K562 (cell line): ENCODE measurements around the gene RPTOR. TPM values are rescaled to one million over a fixed set of nuclear protein-coding genes. Genes with fewer than 3 reads are reported as not detected.

Experiments used
- ARNT ChIP-seq, 2 experiments: fragments of 450-650 bp; IDR thresholded peaks; 2 replicates each; pipeline ENCODE4 v1.6.1; 2016; ENCODE audit warnings: mild to moderate bottlenecking in 1 of 2
- CREB3L1 ChIP-seq: fragments of 450-650 bp; IDR thresholded peaks from 2 replicates; pipeline ENCODE4 v1.6.1; 2014; ENCODE audit warnings: low read depth, mild to moderate bottlenecking, moderate library complexity, borderline replicate concordance
- EGR1 ChIP-seq: fragments of 450-650 bp; conservative IDR thresholded peaks from 2 replicates; pipeline ENCODE4 v1.6.1; 2017; ENCODE audit warnings: mild to moderate bottlenecking
- FUS ChIP-seq: fragments of 200-400 bp; formaldehyde crosslinking; optimal IDR thresholded peaks from 2 replicates; pipeline ENCODE3; 2017; ENCODE audit warnings: low read depth, low read length
- HOXB6 ChIP-seq: fragments of 250-450 bp; sonication (Bioruptor Pico); IDR thresholded peaks from 2 replicates; pipeline ENCODE4 v1.5.1; 2022; ENCODE audit warnings: mild to moderate bottlenecking, borderline replicate concordance
- L3MBTL2 ChIP-seq: fragments of 450-650 bp; IDR thresholded peaks from 2 replicates; pipeline ENCODE4 v1.6.1; 2016; ENCODE audit warnings: mild to moderate bottlenecking, moderate library complexity
- MTA2 ChIP-seq: fragments of 450-650 bp; IDR thresholded peaks from 2 replicates; pipeline ENCODE4 v1.6.1; 2016; ENCODE audit warnings: low read depth
- NRF1 ChIP-seq, 2 experiments: fragments of 450-650 bp; IDR thresholded peaks in 1 of 2; conservative IDR thresholded peaks in 1 of 2; 2 replicates each; pipeline ENCODE4 v1.6.1; 2014; ENCODE audit warnings: mild to moderate bottlenecking in 2 of 2
- PCBP1 ChIP-seq: fragments of 200-400 bp; formaldehyde crosslinking; IDR thresholded peaks from 2 replicates; pipeline ENCODE4 v1.6.1; 2018; ENCODE audit warnings: mild to moderate bottlenecking, low read depth, low read length; ENCODE audit not compliant: poor library complexity, severe bottlenecking
- RBBP5 ChIP-seq: fragments of 200-600 bp; sonication (generic); IDR thresholded peaks from 2 replicates; pipeline ENCODE4 v1.6.1; 2012; ENCODE audit warnings: borderline replicate concordance, mild to moderate bottlenecking, low read length, control low read depth, inconsistent platforms; ENCODE audit not compliant: insufficient read depth, poor library complexity, severe bottlenecking
- RCOR1 ChIP-seq, 2 experiments: IDR thresholded peaks; 2 replicates each; pipeline ENCODE4 v1.6.1; 2012; ENCODE audit warnings: low read depth in 2 of 2, low read length in 2 of 2, borderline replicate concordance in 1 of 2, improper control_type of control experiment in 1 of 2
- SRSF7 ChIP-seq: fragments of 200-400 bp; formaldehyde crosslinking; optimal IDR thresholded peaks from 2 replicates; pipeline ENCODE3; 2017; ENCODE audit warnings: mild to moderate bottlenecking, low read depth, low read length
- TOE1 ChIP-seq, 2 experiments: fragments of 450-650 bp in 1 of 2; sonication (generic) in 1 of 2; formaldehyde crosslinking in 1 of 2; IDR thresholded peaks; 2 replicates each; pipeline versions ENCODE4 v1.7.1 to v1.8.0; 2016 to 2022; ENCODE audit warnings: borderline replicate concordance in 2 of 2, mild to moderate bottlenecking in 2 of 2, antibody characterized with exemption in 1 of 2, inconsistent platforms in 1 of 2, low read depth in 1 of 2, missing genetic modification reagents in 1 of 2, moderate library complexity in 1 of 2
- ZBTB1 ChIP-seq: sonication (generic); formaldehyde crosslinking; IDR thresholded peaks from 2 replicates; pipeline ENCODE4 v1.8.1; 2023; ENCODE audit warnings: missing genetic modification reagents, low read depth, mild to moderate bottlenecking, borderline replicate concordance
- ZNF79 ChIP-seq: fragments of 250-450 bp; sonication (Bioruptor Pico); IDR thresholded peaks from 2 replicates; pipeline ENCODE4 v1.4.0; 2020; ENCODE audit warnings: low read depth, mild to moderate bottlenecking, moderate library complexity
- polyA plus RNA-seq, 8 experiments: library from polyadenylated mRNA; depleted of rRNA in 4 of 8; stranded (reverse) in 5 of 8; unstranded in 3 of 8; fragments of >200 nt; fragmentation: Nextera tagmentation in 2 of 8; fragmentation: Illumina TruSeq in 1 of 8; extraction: Ambion mirVana in 2 of 8; extraction: Trizol in 1 of 8; gene quantifications; 2 replicates each; pipeline versions ENCODE4 v1.2.1 to v1.2.3, GENCODE V29; 2011 to 2014; ENCODE audit warnings: inconsistent platforms in 1 of 8, missing spikeins in 1 of 8
- total RNA-seq, 7 experiments: library from RNA; depleted of rRNA in 6 of 7; stranded (reverse); fragments of >200 nt in 6 of 7; fragmentation: Illumina TruSeq in 2 of 7; extraction: Trizol in 2 of 7; gene quantifications; 2 replicates each; pipeline versions ENCODE4 v1.2.1 to v1.2.3, GENCODE V29; 2011 to 2021; ENCODE audit warnings: low replicate concordance in 1 of 7
- TF ChIP-seq, protein P1 (sequence below): fragments of 450-650 bp; IDR thresholded peaks from 2 replicates; pipeline ENCODE4 v1.6.1; 2016; ENCODE audit warnings: low read depth

Gene RPTOR
- total and polyA plus RNA-seq, 9 of the 15 experiments (the other 6 are each of a cell fraction or from before 2014, with no cell fraction given): 0.24 to 54.1 (median 10.2) TPM

DNA sequence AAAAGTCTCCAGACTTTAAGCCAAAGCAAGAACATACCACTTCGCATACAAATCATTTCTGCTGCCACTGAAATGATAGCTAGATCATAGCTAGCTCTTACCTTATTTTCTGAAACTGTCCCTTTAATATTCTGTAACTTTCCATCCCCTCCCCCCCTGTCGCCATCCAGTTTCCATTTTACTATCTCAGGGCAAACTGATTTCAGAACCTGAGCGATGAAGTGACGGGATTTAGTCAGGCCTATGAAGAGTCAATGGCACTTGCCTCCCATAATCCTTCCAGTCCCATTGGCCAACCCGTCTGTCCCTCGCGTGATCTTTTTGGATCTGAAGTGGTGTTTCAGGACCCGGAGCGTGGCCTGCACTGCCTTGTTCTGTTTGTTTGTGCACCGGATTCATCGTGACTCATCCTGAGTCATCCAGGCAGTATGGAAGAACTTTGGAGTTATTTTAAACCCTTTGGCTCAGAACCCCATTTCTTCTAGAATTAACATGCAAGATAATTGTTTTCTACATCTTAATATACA is 247.2 kb downstream of the RPTOR start (continued):
- TF ChIP-seq, protein P1, sequence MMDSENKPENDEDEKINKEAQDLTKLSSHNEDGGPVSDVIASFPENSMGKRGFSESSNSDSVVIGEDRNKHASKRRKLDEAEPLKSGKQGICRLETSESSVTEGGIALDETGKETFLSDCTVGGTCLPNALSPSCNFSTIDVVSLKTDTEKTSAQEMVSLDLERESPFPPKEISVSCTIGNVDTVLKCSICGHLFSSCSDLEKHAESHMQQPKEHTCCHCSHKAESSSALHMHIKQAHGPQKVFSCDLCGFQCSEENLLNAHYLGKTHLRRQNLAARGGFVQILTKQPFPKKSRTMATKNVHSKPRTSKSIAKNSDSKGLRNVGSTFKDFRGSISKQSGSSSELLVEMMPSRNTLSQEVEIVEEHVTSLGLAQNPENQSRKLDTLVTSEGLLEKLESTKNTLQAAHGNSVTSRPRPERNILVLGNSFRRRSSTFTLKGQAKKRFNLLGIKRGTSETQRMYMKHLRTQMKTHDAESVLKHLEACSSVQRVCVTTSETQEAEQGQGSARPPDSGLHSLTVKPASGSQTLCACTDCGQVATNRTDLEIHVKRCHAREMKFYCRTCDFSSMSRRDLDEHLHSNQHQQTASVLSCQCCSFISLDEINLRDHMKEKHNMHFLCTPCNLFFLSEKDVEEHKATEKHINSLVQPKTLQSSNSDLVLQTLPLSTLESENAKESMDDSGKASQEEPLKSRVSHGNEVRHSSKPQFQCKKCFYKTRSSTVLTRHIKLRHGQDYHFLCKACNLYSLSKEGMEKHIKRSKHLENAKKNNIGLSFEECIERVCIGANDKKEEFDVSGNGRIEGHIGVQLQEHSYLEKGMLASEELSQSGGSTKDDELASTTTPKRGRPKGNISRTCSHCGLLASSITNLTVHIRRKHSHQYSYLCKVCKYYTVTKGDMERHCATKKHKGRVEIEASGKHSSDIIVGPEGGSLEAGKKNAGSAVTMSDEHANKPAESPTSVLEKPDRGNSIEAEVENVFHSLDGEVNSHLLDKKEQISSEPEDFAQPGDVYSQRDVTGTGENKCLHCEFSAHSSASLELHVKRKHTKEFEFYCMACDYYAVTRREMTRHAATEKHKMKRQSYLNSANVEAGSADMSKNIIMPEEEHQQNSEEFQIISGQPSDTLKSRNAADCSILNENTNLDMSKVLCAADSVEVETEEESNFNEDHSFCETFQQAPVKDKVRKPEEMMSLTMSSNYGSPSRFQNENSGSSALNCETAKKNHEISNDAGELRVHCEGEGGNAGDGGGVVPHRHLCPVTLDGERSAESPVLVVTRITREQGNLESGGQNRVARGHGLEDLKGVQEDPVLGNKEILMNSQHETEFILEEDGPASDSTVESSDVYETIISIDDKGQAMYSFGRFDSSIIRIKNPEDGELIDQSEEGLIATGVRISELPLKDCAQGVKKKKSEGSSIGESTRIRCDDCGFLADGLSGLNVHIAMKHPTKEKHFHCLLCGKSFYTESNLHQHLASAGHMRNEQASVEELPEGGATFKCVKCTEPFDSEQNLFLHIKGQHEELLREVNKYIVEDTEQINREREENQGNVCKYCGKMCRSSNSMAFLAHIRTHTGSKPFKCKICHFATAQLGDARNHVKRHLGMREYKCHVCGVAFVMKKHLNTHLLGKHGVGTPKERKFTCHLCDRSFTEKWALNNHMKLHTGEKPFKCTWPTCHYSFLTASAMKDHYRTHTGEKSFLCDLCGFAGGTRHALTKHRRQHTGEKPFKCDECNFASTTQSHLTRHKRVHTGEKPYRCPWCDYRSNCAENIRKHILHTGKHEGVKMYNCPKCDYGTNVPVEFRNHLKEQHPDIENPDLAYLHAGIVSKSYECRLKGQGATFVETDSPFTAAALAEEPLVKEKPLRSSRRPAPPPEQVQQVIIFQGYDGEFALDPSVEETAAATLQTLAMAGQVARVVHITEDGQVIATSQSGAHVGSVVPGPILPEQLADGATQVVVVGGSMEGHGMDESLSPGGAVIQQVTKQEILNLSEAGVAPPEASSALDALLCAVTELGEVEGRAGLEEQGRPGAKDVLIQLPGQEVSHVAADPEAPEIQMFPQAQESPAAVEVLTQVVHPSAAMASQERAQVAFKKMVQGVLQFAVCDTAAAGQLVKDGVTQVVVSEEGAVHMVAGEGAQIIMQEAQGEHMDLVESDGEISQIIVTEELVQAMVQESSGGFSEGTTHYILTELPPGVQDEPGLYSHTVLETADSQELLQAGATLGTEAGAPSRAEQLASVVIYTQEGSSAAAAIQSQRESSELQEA: no peak
- TF ChIP-seq TOE1 (IDR thresholded peaks at IDR 0.05; ENCODE audit: borderline replicate concordance) (no peak), TOE1 (CRISPR knock-in tag; IDR thresholded peaks at IDR 0.05; ENCODE audit: borderline replicate concordance, low read depth) (no peak), ZBTB1 (CRISPR knock-in tag) (no peak), ARNT (IDR thresholded peaks at IDR 0.05) (0 out of 4 replicates have a peak, but pooled peaks of 1 of the 2 experiments have one; percentile 39), FUS (no peak), PCBP1 (no peak), RBBP5 (peak; percentile 39), HOXB6 (CRISPR knock-in tag) (no peak), MTA2 (no peak), L3MBTL2 (peak; percentile 71; the same call in 1 of the 2 replicates), RCOR1 (IDR thresholded peaks at IDR 0.05; ENCODE audit: borderline replicate concordance in 1 of 2, low read depth in 2 of 2, low read length in 2 of 2) (peak in 1 of 2 experiments; percentile 68; a peak in 1 of 4 replicates), SRSF7 (no peak), ZNF79 (CRISPR knock-in tag) (no peak), EGR1 (no peak), CREB3L1 (no peak), NRF1 (conservative IDR thresholded peaks at IDR 0.05 in 1 of 2, IDR thresholded peaks at IDR 0.05 in 1 of 2) (peak in 1 of 2 experiments; percentile 29; a peak in 1 of 4 replicates)
